ENCODE results near the gene MT1E. TPM values are rescaled to one million over a fixed set of nuclear protein-coding genes. Genes with fewer than 3 reads are reported as not detected.

MT1E gene
- total and polyA plus RNA-seq, 2 of the 13 experiments (the other 11 are each of a cell fraction or from before 2014, with no cell fraction given): 110 to 1,072 TPM

- TF ChIP-seq SATB2 (CRISPR knock-in tag; IDR thresholded peaks at IDR 0.05) (no peak), ZBTB38 (CRISPR knock-in tag; IDR thresholded peaks at IDR 0.05) (no peak), ZNF446 (CRISPR knock-in tag; IDR thresholded peaks at IDR 0.05) (no peak), REL (CRISPR knock-in tag; conservative IDR thresholded peaks at IDR 0.05) (0 out of 2 replicates have a peak, but pooled peaks have one; percentile 19), ATF6 (CRISPR knock-in tag; conservative IDR thresholded peaks at IDR 0.05) (no peak), CC2D1A (CRISPR knock-in tag; IDR thresholded peaks at IDR 0.05) (no peak), DNMT3B (CRISPR knock-in tag; conservative IDR thresholded peaks at IDR 0.05) (no peak), ZFP90 (CRISPR knock-in tag; IDR thresholded peaks at IDR 0.05; ENCODE audit: borderline replicate concordance) (no peak), POLR2G (IDR thresholded peaks at IDR 0.05; ENCODE audit: low read depth, low read length) (0 out of 2 replicates have a peak, but pooled peaks have one; percentile 0), HMG20A (CRISPR knock-in tag; IDR thresholded peaks at IDR 0.05; ENCODE audit: borderline replicate concordance) (no peak), ZNF205 (CRISPR knock-in tag; IDR thresholded peaks at IDR 0.05) (0 out of 2 replicates have a peak, but pooled peaks have one; percentile 4), HNRNPH1 (optimal IDR thresholded peaks at IDR 0.05; ENCODE audit: low read depth, low read length) (no peak), ZSCAN22 (CRISPR knock-in tag; IDR thresholded peaks at IDR 0.05) (no peak), ZFP82 (CRISPR knock-in tag; IDR thresholded peaks at IDR 0.05; ENCODE audit: borderline replicate concordance) (no peak), ZNF263 (CRISPR knock-in tag; IDR thresholded peaks at IDR 0.05) (no peak), ZNF839 (CRISPR knock-in tag; IDR thresholded peaks at IDR 0.05; ENCODE audit: borderline replicate concordance) (no peak), ZNF180 (CRISPR knock-in tag; IDR thresholded peaks at IDR 0.05; ENCODE audit: borderline replicate concordance, low read depth) (no peak), ZNF569 (CRISPR knock-in tag; IDR thresholded peaks at IDR 0.05; ENCODE audit: borderline replicate concordance) (no peak), LCORL (IDR thresholded peaks at IDR 0.05) (no peak), LCORL (CRISPR knock-in tag; IDR thresholded peaks at IDR 0.05) (peak; percentile 47; the same call in 1 of the 2 replicates), FOSL2 (CRISPR knock-in tag; IDR thresholded peaks at IDR 0.05) (peak; percentile 9; the same call in 1 of the 2 replicates)
- TF ChIP-seq, protein P1, sequence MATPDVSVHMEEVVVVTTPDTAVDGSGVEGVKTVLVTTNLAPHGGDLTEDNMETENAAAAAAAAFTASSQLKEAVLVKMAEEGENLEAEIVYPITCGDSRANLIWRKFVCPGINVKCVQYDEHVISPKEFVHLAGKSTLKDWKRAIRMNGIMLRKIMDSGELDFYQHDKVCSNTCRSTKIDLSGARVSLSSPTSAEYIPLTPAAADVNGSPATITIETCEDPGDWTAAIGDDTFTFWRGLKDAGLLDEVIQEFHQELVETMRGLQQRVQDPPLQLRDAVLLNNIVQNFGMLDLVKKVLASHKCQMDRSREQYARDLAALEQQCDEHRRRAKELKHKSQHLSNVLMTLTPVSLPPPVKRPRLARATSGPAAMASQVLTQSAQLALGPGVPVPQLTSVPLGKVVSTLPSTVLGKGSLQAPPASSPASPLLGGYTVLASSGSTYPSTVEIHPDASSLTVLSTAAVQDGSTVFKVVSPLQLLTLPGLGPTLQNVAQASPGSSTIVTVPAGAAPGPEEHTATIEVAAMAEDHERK (CRISPR knock-in tag; IDR thresholded peaks at IDR 0.05; ENCODE audit: low read depth): no peak
- TF ChIP-seq, protein P2, sequence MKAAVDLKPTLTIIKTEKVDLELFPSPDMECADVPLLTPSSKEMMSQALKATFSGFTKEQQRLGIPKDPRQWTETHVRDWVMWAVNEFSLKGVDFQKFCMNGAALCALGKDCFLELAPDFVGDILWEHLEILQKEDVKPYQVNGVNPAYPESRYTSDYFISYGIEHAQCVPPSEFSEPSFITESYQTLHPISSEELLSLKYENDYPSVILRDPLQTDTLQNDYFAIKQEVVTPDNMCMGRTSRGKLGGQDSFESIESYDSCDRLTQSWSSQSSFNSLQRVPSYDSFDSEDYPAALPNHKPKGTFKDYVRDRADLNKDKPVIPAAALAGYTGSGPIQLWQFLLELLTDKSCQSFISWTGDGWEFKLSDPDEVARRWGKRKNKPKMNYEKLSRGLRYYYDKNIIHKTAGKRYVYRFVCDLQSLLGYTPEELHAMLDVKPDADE (CRISPR knock-in tag; IDR thresholded peaks at IDR 0.05): no peak
- TF ChIP-seq, protein P3, sequence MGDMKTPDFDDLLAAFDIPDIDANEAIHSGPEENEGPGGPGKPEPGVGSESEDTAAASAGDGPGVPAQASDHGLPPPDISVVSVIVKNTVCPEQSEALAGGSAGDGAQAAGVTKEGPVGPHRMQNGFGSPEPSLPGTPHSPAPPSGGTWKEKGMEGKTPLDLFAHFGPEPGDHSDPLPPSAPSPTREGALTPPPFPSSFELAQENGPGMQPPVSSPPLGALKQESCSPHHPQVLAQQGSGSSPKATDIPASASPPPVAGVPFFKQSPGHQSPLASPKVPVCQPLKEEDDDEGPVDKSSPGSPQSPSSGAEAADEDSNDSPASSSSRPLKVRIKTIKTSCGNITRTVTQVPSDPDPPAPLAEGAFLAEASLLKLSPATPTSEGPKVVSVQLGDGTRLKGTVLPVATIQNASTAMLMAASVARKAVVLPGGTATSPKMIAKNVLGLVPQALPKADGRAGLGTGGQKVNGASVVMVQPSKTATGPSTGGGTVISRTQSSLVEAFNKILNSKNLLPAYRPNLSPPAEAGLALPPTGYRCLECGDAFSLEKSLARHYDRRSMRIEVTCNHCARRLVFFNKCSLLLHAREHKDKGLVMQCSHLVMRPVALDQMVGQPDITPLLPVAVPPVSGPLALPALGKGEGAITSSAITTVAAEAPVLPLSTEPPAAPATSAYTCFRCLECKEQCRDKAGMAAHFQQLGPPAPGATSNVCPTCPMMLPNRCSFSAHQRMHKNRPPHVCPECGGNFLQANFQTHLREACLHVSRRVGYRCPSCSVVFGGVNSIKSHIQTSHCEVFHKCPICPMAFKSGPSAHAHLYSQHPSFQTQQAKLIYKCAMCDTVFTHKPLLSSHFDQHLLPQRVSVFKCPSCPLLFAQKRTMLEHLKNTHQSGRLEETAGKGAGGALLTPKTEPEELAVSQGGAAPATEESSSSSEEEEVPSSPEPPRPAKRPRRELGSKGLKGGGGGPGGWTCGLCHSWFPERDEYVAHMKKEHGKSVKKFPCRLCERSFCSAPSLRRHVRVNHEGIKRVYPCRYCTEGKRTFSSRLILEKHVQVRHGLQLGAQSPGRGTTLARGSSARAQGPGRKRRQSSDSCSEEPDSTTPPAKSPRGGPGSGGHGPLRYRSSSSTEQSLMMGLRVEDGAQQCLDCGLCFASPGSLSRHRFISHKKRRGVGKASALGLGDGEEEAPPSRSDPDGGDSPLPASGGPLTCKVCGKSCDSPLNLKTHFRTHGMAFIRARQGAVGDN (CRISPR knock-in tag; IDR thresholded peaks at IDR 0.05): no peak; the same call in 1 of the 2 replicates
Observed at GRCh38 chr16:56609463-56609921, 16.1 kb upstream of the MT1E start (continued).

Measured in HepG2 (cell line).